K562 (cell line): Measurements from ENCODE around the gene SREBF1. TPM values are rescaled to one million over a fixed set of nuclear protein-coding genes. Genes with fewer than 3 reads are reported as not detected.

Experiments
- ATAC-seq: fragments of 200-7000 bp; cut with Tn5 transposase; 3 replicates; pipeline ENCODE4 v1.9.1; 2020; ENCODE audit warnings: moderate library complexity
- BruUV-seq: library from RNA; stranded (reverse); fragments of 400-500 nt; replicated peaks from 2 replicates; lab custom pipeline; 2021; lab: Mats Ljungman, UMichigan
- CTCF ChIA-PET: fragments of 300-600 bp; formaldehyde crosslinking; extraction: SDS; loops from one replicate; lab custom pipeline; 2021; ENCODE audit warnings: low intra/inter-chr PET ratio; lab: Yijun Ruan, JAX
- POLR2A ChIA-PET: fragments of 300-600, 350-650 bp; sonication (Branson Sonifier 250); formaldehyde crosslinking; extraction: SDS; loops from one replicate; lab custom pipeline; 2021; ENCODE audit warnings: antibody characterized with exemption, inconsistent platforms; lab: Yijun Ruan, JAX
- DNase-seq, 4 experiments: peaks; one replicate each; pipeline versions ENCODE4 v3.0.0 to v3.0.0-alpha.2; 2011 to 2018; ENCODE audit warnings: low spot score in 3 of 4, mixed read lengths in 3 of 4; ENCODE audit errors: extremely low read depth in 1 of 4
- FAIRE-seq: peaks from 2 replicates; lab custom pipeline; 2011; peaks lifted over from hg19 to GRCh38; lab: Jason Lieb, UNC
- H2AFZ ChIP-seq: 2 replicates; pipeline ENCODE4 v1.6.0; 2011; ENCODE audit warnings: low read depth, low read length, control low read depth, inconsistent platforms
- H3K27ac ChIP-seq: fragments of 200-600 bp; 3 replicates; pipeline ENCODE4 v1.8.0; 2011; ENCODE audit warnings: low read depth, mild to moderate bottlenecking, control low read depth, inconsistent platforms, low read length, moderate library complexity, mixed read lengths; ENCODE audit errors: extremely low read depth
- H3K27me3 ChIP-seq, 2 experiments: fragments of 300-600 bp in 1 of 2; 2 replicates in 1 of 2; 3 replicates in 1 of 2; pipeline versions ENCODE4 v1.6.0 to v1.8.0; 2011; ENCODE audit warnings: inconsistent platforms in 2 of 2, low read length in 2 of 2, mild to moderate bottlenecking in 1 of 2, mixed read lengths in 1 of 2, moderate library complexity in 1 of 2; ENCODE audit not compliant: control insufficient read depth in 2 of 2, insufficient read depth in 2 of 2
- H3K36me3 ChIP-seq: fragments of 300-600 bp; 3 replicates; pipeline ENCODE4 v1.8.0; 2011; ENCODE audit warnings: mild to moderate bottlenecking, low read length, inconsistent platforms; ENCODE audit not compliant: control insufficient read depth, insufficient read depth
- H3K4me1 ChIP-seq, 2 experiments: fragments of 200-600 bp in 1 of 2; replicated peaks in 1 of 2; 2 replicates in 1 of 2; 3 replicates in 1 of 2; pipeline versions ENCODE4 v1.5.1 to v1.8.0; 2011; ENCODE audit warnings: inconsistent platforms in 2 of 2, low read length in 2 of 2, mild to moderate bottlenecking in 1 of 2, mixed read lengths in 1 of 2, moderate library complexity in 1 of 2; ENCODE audit not compliant: control insufficient read depth in 2 of 2, insufficient read depth in 2 of 2
- H3K4me2 ChIP-seq: 2 replicates; pipeline ENCODE4 v1.6.1; 2011; ENCODE audit warnings: low read length, control low read depth, inconsistent platforms, mixed read lengths; ENCODE audit not compliant: insufficient read depth
- H3K4me3 ChIP-seq: fragments of 200-600 bp; sonication (generic), shearing (Covaris generic); 2 replicates; pipeline ENCODE4 v1.5.1; 2016; ENCODE audit warnings: control low read depth, inconsistent platforms
- H3K79me2 ChIP-seq: fragments of 200-600 bp; 3 replicates; pipeline ENCODE4 v1.8.0; 2011; ENCODE audit warnings: low read length, inconsistent platforms; ENCODE audit not compliant: control insufficient read depth, insufficient read depth
- H3K9ac ChIP-seq, 2 experiments: 2 replicates each; pipeline versions ENCODE4 v1.6.0 to v1.6.1; 2011; ENCODE audit warnings: low read depth in 2 of 2, low read length in 2 of 2, control low read depth in 1 of 2, inconsistent platforms in 1 of 2, mild to moderate bottlenecking in 1 of 2, mixed read lengths in 1 of 2; ENCODE audit not compliant: insufficient read depth in 1 of 2
- H3K9me1 ChIP-seq: one replicate; pipeline ENCODE4 v1.6.0; 2011; ENCODE audit warnings: inconsistent platforms, mild to moderate bottlenecking, low read length, moderate library complexity; ENCODE audit not compliant: control insufficient read depth, insufficient read depth
- H3K9me3 ChIP-seq: replicated peaks from 2 replicates; pipeline ENCODE4 v1.5.1; 2011; ENCODE audit warnings: low read depth, low read length, inconsistent platforms; ENCODE audit not compliant: control insufficient read depth, insufficient read depth
- H4K20me1 ChIP-seq: replicated peaks from 2 replicates; pipeline ENCODE4 v1.6.1; 2011; ENCODE audit warnings: low read length, inconsistent platforms, mixed read lengths; ENCODE audit not compliant: control insufficient read depth, insufficient read depth
- CEBPB ChIP-seq: fragments of 450-650 bp; IDR thresholded peaks from 2 replicates; pipeline ENCODE4 v1.6.1; 2016; ENCODE audit warnings: missing genetic modification characterization, missing compliant biosample characterization
- CEBPG ChIP-seq, 3 experiments: fragments of 200-800 bp in 1 of 3; sonication (Bioruptor generic) in 1 of 3; sonication (generic) in 1 of 3; formaldehyde crosslinking in 1 of 3; IDR thresholded peaks in 2 of 3; conservative IDR thresholded peaks in 1 of 3; 2 replicates each; pipeline versions ENCODE4 v1.6.1 to v1.8.0; 2016 to 2022; ENCODE audit warnings: missing compliant biosample characterization in 2 of 3, missing genetic modification characterization in 2 of 3, mild to moderate bottlenecking in 1 of 3, missing genetic modification reagents in 1 of 3
- DIDO1 ChIP-seq: fragments of 450-650 bp; IDR thresholded peaks from 2 replicates; pipeline ENCODE4 v1.6.1; 2016; ENCODE audit warnings: low read depth, missing biosample characterization, missing genetic modification characterization
- DPF2 ChIP-seq: fragments of 450-650 bp; IDR thresholded peaks from 2 replicates; pipeline ENCODE4 v1.6.1; 2016
- GATAD2A ChIP-seq: fragments of 450-650 bp; IDR thresholded peaks from 2 replicates; pipeline ENCODE4 v1.6.1; 2017
- JUND ChIP-seq, 2 experiments: IDR thresholded peaks; 2 replicates in 1 of 2; 3 replicates in 1 of 2; pipeline ENCODE4 v1.6.1; 2011; ENCODE audit warnings: borderline replicate concordance in 2 of 2, low read depth in 2 of 2, low read length in 2 of 2, improper control_type of control experiment in 1 of 2, missing biosample characterization in 1 of 2, missing genetic modification characterization in 1 of 2, missing genetic modification reagents in 1 of 2
- SMARCA4 ChIP-seq: fragments of 450-650 bp; IDR thresholded peaks from 2 replicates; pipeline ENCODE4 v1.6.1; 2016
- SNAPC5 ChIP-seq: fragments of 250-450 bp; sonication (Bioruptor Pico); IDR thresholded peaks from 2 replicates; pipeline ENCODE4 v1.8.0; 2021; ENCODE audit warnings: moderate library complexity, mild to moderate bottlenecking, inconsistent platforms
- TBL1XR1 ChIP-seq, 2 experiments: IDR thresholded peaks; 2 replicates each; pipeline ENCODE4 v1.6.1; 2012; ENCODE audit warnings: improper control_type of control experiment in 2 of 2, low read length in 2 of 2, mild to moderate bottlenecking in 1 of 2
- WGBS: fragments of 100-300 bp; shearing (Covaris generic); methylation state at CpG from one replicate; pipeline ENCODE4 v1.1.6; 2016; ENCODE audit warnings: low coverage, mixed read lengths; ENCODE audit not compliant: insufficient coverage; ENCODE audit errors: missing lambda C conversion rate; 5-methylcytosine and 5-hydroxymethylcytosine counted together
- in situ Hi-C: fragments of 300-500 bp; cut with MboI; formaldehyde crosslinking; loops from 4 replicates; pipeline ENCODE4 v1.15.0; 2018; ENCODE audit warnings: inconsistent platforms, mixed read lengths
- intact Hi-C: fragments of 100-400 bp; cut with micrococcal nuclease; formaldehyde crosslinking; loops from 2 replicates; pipeline ENCODE4 v1.14.2; 2022
- polyA plus RNA-seq, 8 experiments: library from polyadenylated mRNA; depleted of rRNA in 4 of 8; stranded (reverse) in 5 of 8; unstranded in 3 of 8; fragments of >200 nt; fragmentation: Nextera tagmentation in 2 of 8; fragmentation: Illumina TruSeq in 1 of 8; extraction: Ambion mirVana in 2 of 8; extraction: Trizol in 1 of 8; gene quantifications; 2 replicates each; pipeline versions ENCODE4 v1.2.1 to v1.2.3, GENCODE V29; 2011 to 2014; ENCODE audit warnings: inconsistent platforms in 1 of 8, missing spikeins in 1 of 8
- total RNA-seq, 7 experiments: library from RNA; depleted of rRNA in 6 of 7; stranded (reverse); fragments of >200 nt in 6 of 7; fragmentation: Illumina TruSeq in 2 of 7; extraction: Trizol in 2 of 7; gene quantifications; 2 replicates each; pipeline versions ENCODE4 v1.2.1 to v1.2.3, GENCODE V29; 2011 to 2021; ENCODE audit warnings: low replicate concordance in 1 of 7
- TF ChIP-seq, protein P1 (sequence below): sonication (generic); formaldehyde crosslinking; IDR thresholded peaks from 2 replicates; pipeline ENCODE4 v1.5.0; 2020; ENCODE audit warnings: missing genetic modification reagents
- TF ChIP-seq, protein P2 (sequence below), 2 experiments: fragments of 450-650 bp; conservative IDR thresholded peaks; 2 replicates each; pipeline ENCODE4 v1.6.1; 2017; ENCODE audit warnings: mild to moderate bottlenecking in 2 of 2, moderate library complexity in 2 of 2

Gene SREBF1
- total and polyA plus RNA-seq, 9 of the 15 experiments (the other 6 are each of a cell fraction or from before 2014, with no cell fraction given) = 1.6 to 169 (median 69.4) TPM

GRCh38 chr17:17820046-17820445 lies 16.7 kb downstream of the SREBF1 start:
- Histone ChIP-seq H3K27me3 (no peaks in the 10 kb centered on the region), H3K36me3 (peaks cover 79% of the 10 kb centered on the region; the same call in 2 of the 3 replicates), H3K4me1 (peaks cover 61 to 89% of the 10 kb centered on the region in 2 experiments), H3K9me3 (no peaks in the 10 kb centered on the region), H3K79me2 (peaks cover 77% of the 10 kb centered on the region), H3K9ac (peak overlapping the region; percentile 75 to 92; a peak in 3 of 4 replicates), H3K9me1 (peaks cover 4% of the 10 kb centered on the region), H3K27ac (peak overlapping the region; percentile 86; the same call in 2 of the 3 replicates), H2AFZ (no peak overlapping the region), H3K4me2 (peak overlapping the region; percentile 85; the same call in 1 of the 2 replicates), H3K4me3 (no peak overlapping the region), H4K20me1 (peaks cover 52% of the 10 kb centered on the region)
- WGBS = 73% methylated on average over 3 of the region's 10 CpGs
- FAIRE-seq (no peak), ATAC-seq (no peak), DNase-seq (no peak)
- TF ChIP-seq GATAD2A (no peak), DIDO1 (no peak), TBL1XR1 (IDR thresholded peaks at IDR 0.05; ENCODE audit: low read length in 2 of 2) (no peak)
- in situ Hi-C loops = no loop called here
- CTCF ChIA-PET = no interaction called here
- BruUV-seq = no TSS peak
- intact Hi-C loops = loop anchor here (10.0 kb wide), 1 partner anchor 135 kb away; the partner anchor contains the start of gene RAI1
- POLR2A ChIA-PET = interaction anchor here (0.6 to 1.5 kb wide), 6 partner anchors 9 to 108 kb away, joined by 3 to 8 read pairs (median 3); no protein-coding TSS in a partner anchor

GRCh38 chr17:17819561-17819995 lies 17.2 kb downstream of the SREBF1 start:
- in situ Hi-C loops = loop anchor here (5.0 kb wide), 1 partner anchor 38 kb away; no protein-coding TSS in a partner anchor
- peaks cover 4% of the 10 kb centered on the region for H3K9me1 ChIP-seq
- ATAC-seq (peak; percentile 58), FAIRE-seq (peak; percentile 98), DNase-seq (peak in 3 of 4 experiments; percentile 48 to 88 (median 74))
- CTCF ChIA-PET = no interaction called here
- no peak overlapping the region for H3K4me2 ChIP-seq
- peaks cover 56 to 89% of the 10 kb centered on the region in 2 experiments for H3K4me1 ChIP-seq
- no TSS peak for BruUV-seq
- WGBS = 35% methylated on average over 4 of the region's 12 CpGs
- H3K4me3 ChIP-seq = no peak overlapping the region
- peaks cover 72% of the 10 kb centered on the region for H3K79me2 ChIP-seq
- intact Hi-C loops = no loop called here
- H3K36me3 ChIP-seq = peaks cover 83% of the 10 kb centered on the region; the same call in 2 of the 3 replicates
- peak overlapping the region in 1 of 2 experiments; percentile 92; a peak in 2 of 4 replicates for H3K9ac ChIP-seq
- POLR2A ChIA-PET = interaction anchor here (0.6 to 1.5 kb wide), 3 partner anchors 11 to 18 kb away, joined by 3 to 8 read pairs (median 3); no protein-coding TSS in a partner anchor
- no peak overlapping the region for H2AFZ ChIP-seq
- no peaks in the 10 kb centered on the region for H3K27me3 ChIP-seq
- peaks cover 52% of the 10 kb centered on the region for H4K20me1 ChIP-seq
- peak overlapping the region; percentile 45; the same call in 2 of the 3 replicates for H3K27ac ChIP-seq
- H3K9me3 ChIP-seq = no peaks in the 10 kb centered on the region
- TF ChIP-seq, protein P1, sequence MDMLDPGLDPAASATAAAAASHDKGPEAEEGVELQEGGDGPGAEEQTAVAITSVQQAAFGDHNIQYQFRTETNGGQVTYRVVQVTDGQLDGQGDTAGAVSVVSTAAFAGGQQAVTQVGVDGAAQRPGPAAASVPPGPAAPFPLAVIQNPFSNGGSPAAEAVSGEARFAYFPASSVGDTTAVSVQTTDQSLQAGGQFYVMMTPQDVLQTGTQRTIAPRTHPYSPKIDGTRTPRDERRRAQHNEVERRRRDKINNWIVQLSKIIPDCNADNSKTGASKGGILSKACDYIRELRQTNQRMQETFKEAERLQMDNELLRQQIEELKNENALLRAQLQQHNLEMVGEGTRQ (CRISPR knock-in tag) = peak; percentile 23; the same call in 1 of the 2 replicates
- TF ChIP-seq CEBPG (CRISPR knock-in tag; IDR thresholded peaks at IDR 0.05) (peak; percentile 66), CEBPG (tag; conservative IDR thresholded peaks at IDR 0.05 in 1 of 2, IDR thresholded peaks at IDR 0.05 in 1 of 2) (no peak), SNAPC5 (CRISPR knock-in tag) (no peak), JUND (IDR thresholded peaks at IDR 0.05; ENCODE audit: borderline replicate concordance, low read depth, low read length) (peak; percentile 95), JUND (tag; IDR thresholded peaks at IDR 0.05; ENCODE audit: borderline replicate concordance, low read depth, low read length) (peak; percentile 85; the same call in 1 of the 3 replicates), CEBPB (tag) (peak; percentile 32; the same call in 1 of the 2 replicates), DPF2 (peak; percentile 51; the same call in 1 of the 2 replicates), SMARCA4 (0 out of 2 replicates have a peak, but pooled peaks have one; percentile 34)
- TF ChIP-seq, protein P2, sequence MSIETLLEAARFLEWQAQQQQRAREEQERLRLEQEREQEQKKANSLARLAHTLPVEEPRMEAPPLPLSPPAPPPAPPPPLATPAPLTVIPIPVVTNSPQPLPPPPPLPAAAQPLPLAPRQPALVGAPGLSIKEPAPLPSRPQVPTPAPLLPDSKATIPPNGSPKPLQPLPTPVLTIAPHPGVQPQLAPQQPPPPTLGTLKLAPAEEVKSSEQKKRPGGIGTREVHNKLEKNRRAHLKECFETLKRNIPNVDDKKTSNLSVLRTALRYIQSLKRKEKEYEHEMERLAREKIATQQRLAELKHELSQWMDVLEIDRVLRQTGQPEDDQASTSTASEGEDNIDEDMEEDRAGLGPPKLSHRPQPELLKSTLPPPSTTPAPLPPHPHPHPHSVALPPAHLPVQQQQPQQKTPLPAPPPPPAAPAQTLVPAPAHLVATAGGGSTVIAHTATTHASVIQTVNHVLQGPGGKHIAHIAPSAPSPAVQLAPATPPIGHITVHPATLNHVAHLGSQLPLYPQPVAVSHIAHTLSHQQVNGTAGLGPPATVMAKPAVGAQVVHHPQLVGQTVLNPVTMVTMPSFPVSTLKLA (conservative IDR thresholded peaks at IDR 0.05) = peak in 1 of 2 experiments; percentile 63; a peak in 3 of 4 replicates
